ENCODE data around the gene ABL2.

DNA sequence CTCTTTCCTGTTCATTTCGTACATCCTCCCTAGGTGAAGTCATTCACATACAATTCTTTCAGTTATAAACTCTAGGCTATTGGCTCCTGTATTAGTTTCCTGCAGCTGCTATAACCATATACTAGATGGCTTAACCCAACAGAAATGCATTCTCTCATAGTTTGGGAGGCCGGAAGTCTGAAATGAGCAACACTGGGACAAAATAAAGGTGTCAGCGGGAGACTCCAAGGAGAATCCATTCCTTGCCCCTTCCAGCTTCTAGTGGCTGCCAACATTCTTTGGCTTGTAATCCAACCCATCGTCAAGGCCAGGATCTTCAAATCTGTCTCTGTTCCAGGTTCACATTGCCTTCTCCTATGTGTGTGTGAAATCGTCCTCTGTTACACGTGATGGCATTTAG lies 76.3 kb downstream of the ABL2 start:
- no peak for TF ChIP-seq GATA2 (IDR thresholded peaks at IDR 0.05; ENCODE audit: low read depth, low read length)
- no peak for TF ChIP-seq GATA3 (IDR thresholded peaks at IDR 0.05; ENCODE audit: low read depth, low read length)

All from SH-SY5Y (cell line).